A549 treated with CpdA at 1 μM for 4 hours (cell line): ENCODE results near the gene DKK2. TPM values are rescaled to one million over a fixed set of nuclear protein-coding genes. Genes with fewer than 3 reads are reported as not detected.

Source experiments
- total RNA-seq: library from RNA; stranded (reverse); fragments of 200-300 nt; extraction: Qiagen RNA extraction; gene quantifications from 5 replicates; pipeline ENCODE4 v1.2.3, GENCODE V29; 2022; ENCODE audit warnings: low read depth

DKK2 gene, protein sequence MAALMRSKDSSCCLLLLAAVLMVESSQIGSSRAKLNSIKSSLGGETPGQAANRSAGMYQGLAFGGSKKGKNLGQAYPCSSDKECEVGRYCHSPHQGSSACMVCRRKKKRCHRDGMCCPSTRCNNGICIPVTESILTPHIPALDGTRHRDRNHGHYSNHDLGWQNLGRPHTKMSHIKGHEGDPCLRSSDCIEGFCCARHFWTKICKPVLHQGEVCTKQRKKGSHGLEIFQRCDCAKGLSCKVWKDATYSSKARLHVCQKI
- total RNA-seq: not detected in 5 replicates

DNA sequence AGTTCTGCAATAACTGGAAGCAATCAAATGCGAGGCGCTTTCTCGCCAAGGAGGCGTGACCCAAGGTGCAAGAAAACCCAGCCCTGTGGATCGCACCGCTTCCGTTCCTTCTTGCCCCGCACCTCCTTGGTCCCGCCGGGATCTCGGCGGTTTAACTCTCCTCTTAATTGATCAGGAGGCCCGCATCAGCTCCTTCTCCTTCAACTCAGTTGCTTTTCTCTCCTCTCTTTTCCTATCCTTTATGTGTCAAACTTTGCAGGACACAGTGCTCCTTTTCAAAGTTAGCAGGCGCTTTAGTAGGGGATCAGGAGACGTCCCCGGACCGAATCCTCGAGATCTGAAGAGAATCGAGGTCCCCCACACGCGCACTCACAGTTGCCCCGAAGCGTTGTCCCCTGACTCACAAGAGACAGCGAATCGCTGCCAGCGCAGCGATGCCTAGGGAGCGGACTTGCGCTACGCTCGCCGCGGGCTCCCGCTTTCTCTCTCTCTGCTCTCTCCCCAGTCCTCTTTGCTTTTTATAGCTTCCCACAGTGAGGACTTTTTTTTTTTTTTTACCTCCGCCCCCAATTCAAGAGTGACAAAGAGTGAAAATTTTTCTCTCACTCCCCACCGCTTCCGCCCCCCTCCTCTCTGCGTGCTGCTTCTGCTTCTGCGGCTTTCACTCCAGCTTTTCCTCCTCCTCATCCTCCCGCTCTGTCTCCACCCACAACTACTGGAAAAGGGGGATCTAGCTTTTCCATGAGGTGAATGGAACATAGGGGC lies at the start of gene DKK2:
DKK2 (minus strand) TSS at position 495 of the 765 bp plus-strand sequence. CDS start 722 bp downstream, outside the sequence.

